GM13977 (cell line): ENCODE measurements around the gene IRAK3.

Source experiments
- DNase-seq: peaks from one replicate; pipeline ENCODE4 v3.0.0; 2012; ENCODE audit warnings: low spot score
- in situ Hi-C: fragments of 300-500 bp; cut with MboI; formaldehyde crosslinking; loops from one replicate; pipeline ENCODE4 v1.12.0; 2022; ENCODE audit warnings: low sequenced_read_pairs, low pct_unique_long_range_greater_than_20kb, mixed read lengths, inconsistent platforms; ENCODE audit not compliant: unreplicated experiment
- TF ChIP-seq, protein P1 (sequence below): IDR thresholded peaks from 2 replicates; pipeline ENCODE4 v1.5.1; 2012; ENCODE audit warnings: mild to moderate bottlenecking, control low read depth; ENCODE audit not compliant: insufficient read depth; ENCODE audit errors: extremely low read depth, missing control alignments

IRAK3 gene

DNA sequence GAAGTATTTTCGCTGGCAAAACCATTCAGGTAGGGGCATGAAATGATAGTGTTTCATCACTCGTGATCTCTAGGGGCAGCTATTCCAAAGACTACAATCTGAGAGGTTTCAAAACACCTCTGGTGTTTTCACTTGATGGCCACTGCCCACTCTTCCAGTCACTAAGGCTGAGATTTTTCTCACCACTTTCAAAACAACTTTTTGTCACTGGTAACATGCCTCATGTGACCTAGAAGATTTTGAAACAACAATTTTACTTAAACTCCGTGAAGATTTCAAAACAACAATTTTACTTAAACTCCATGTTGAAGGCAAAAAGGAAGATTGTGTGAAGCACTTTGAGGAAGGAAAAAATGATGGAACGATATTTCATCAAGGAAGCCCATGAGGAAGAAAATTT is 1.2 kb upstream of the IRAK3 start:
- no peak for DNase-seq
- TF ChIP-seq, protein P1, sequence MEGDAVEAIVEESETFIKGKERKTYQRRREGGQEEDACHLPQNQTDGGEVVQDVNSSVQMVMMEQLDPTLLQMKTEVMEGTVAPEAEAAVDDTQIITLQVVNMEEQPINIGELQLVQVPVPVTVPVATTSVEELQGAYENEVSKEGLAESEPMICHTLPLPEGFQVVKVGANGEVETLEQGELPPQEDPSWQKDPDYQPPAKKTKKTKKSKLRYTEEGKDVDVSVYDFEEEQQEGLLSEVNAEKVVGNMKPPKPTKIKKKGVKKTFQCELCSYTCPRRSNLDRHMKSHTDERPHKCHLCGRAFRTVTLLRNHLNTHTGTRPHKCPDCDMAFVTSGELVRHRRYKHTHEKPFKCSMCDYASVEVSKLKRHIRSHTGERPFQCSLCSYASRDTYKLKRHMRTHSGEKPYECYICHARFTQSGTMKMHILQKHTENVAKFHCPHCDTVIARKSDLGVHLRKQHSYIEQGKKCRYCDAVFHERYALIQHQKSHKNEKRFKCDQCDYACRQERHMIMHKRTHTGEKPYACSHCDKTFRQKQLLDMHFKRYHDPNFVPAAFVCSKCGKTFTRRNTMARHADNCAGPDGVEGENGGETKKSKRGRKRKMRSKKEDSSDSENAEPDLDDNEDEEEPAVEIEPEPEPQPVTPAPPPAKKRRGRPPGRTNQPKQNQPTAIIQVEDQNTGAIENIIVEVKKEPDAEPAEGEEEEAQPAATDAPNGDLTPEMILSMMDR, result no peak
- in situ Hi-C loops, result no loop called here

DNA sequence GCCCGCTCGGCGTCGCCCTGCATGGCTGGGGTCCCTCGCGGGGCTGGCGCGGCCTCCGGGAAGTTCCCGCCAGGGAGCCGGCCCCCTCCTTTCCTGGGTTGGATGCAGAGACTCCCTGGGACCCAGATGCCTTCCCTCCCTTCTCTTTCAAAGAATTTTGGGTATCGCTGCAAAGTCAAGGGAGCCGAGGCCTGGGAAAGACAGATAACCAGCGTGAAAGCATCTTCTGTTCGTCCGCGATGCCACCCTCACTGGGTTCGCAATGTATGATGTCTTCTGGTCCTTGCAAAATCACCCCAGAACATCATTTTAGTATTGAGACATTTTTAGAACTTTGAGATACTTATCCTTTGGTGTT is 451 bp downstream of the IRAK3 start:
- TF ChIP-seq, protein P1, result no peak
- DNase-seq, result no peak
- in situ Hi-C loops, result no loop called here

DNA sequence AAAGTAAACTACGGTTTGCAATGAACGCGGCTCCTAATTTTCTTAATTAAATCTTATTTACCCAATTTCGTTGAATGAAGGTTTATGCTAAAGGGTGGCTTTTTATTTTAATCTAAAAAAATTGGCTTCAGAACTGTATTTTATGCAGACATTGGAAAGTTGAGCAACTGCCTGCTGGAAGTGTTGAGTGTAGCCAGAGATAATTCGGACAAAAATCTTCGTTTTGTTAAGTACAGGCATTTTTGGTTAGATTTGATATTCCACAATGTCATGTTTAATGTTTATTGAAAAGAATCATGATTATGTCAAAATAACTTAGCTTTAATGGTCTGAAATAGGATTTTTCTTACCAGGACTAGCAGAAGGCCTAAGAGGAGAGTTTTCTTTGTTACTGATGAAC is 875 bp downstream of the IRAK3 start:
- DNase-seq, result no peak
- in situ Hi-C loops, result no loop called here
- TF ChIP-seq, protein P1, result no peak

DNA sequence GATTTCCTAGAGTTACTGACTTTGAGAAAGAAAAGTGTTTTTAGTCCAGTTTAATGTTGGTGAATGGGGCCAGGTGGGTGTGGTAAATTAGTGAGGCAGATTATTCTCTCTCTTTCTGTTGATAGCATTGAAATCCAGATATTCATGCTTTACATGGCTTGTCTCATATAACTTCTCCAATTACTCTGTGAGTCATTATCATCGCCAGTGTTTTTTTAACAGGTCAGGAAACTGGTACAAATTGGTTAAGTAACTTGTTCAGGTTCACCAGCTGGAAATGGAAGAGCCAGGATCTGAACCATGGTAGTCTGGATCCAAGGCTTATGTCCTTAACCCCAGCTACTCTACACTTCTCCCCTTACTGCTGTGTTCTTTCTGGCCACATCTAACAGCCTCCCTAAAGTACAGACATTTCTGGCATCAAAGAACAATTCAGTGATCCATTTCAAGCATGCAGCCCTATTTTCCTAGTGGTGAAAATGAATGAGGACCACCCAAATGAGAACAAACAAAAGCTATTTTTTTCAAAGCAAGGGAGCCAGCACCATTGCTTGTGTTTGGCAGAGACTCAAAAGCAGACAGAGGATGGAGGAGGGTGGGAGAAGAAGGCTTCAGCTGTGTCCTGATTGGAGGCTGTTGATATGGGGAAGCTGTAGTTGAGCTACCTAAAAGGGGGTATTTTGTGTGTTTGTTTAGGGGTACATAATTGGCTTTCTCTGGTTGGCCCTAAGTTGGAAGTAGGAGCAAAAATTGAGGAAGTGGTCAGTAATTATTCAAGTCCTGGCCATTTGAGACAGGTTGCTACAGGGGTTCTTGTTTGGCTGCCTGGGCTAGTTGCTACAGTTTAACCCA is 1.7 kb downstream of the IRAK3 start:
- in situ Hi-C loops, result no loop called here
- no peak for DNase-seq
- TF ChIP-seq, protein P1, result no peak

DNA sequence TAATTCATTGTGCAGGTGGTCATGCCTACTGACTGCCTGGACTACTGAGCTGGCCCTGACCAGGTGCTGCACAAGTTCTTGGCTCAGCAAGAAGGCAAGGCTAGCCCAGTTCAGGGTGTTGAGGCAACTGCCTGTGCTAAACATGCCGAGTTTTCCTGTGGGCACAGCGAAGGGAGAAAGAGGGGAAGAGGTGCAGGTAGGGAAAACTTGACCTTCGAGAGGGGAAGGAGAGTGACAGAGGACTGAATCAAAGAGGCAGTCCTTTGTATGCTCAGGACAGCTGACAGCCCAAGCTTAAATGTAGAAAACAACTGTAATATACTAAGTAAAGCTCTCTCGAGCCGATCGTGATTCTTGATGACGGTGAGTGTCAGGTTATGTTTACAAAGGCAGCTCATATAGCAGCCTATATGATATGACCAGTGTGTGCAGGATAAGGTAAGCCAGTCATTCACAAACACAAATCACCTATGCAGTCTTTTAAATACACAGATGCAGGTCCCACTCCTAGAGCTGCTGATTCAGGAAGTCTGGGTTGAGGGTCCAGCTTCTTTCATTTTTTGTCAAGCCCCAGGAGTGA is 2.6 kb downstream of the IRAK3 start:
- TF ChIP-seq, protein P1, result no peak
- DNase-seq, result no peak
- in situ Hi-C loops, result no loop called here

DNA sequence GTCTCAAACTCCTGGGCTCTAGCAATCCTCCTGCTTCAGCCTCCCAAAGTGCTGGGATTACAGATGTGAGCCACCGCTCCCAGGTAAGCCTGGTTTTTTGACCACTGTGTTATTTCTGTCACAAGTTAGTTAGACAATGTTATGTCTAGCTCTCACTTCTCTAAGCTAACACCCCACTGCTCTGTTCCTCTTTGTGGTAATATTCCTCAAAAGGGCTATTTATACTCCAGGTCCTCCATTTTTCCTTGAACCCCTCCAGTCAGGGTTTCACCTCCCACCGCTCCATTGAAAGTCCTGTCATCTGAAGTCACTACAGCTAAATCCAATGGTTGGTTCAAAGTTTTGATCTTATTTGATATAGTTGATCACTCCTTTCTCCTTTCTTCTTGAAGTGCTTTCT is 5.1 kb downstream of the IRAK3 start:
- TF ChIP-seq, protein P1, result no peak
- in situ Hi-C loops, result no loop called here
- DNase-seq, result no peak
